Measurements from ENCODE around the gene UPF2.

GRCh38 chr10:12027539-12027938 lies 15.1 kb downstream of the UPF2 start:
- no peak for TF ChIP-seq POLR2AphosphoS5 (IDR thresholded peaks at IDR 0.05; ENCODE audit: borderline replicate concordance, low read depth, low read length)
- TF ChIP-seq EZH2 (IDR thresholded peaks at IDR 0.05), result no peak

All from SK-N-MC (cell line).